PC-9 (cell line): ENCODE results near the gene SMAD1. TPM values are rescaled to one million over a fixed set of nuclear protein-coding genes. Genes with fewer than 3 reads are reported as not detected.

Experiments used
- BruUV-seq: library from RNA; stranded (reverse); fragments of 400-500 nt; replicated peaks from 2 replicates; lab custom pipeline; 2021; lab: Mats Ljungman, UMichigan
- CTCF ChIA-PET: fragments of 300-600 bp; sonication (Branson Sonifier 250); formaldehyde crosslinking; loops from one replicate; lab custom pipeline; 2022; ENCODE audit warnings: antibody characterized with exemption; lab: Charles Lee
- POLR2A ChIA-PET: fragments of 300-600 bp; sonication (Branson Sonifier 250); formaldehyde crosslinking; loops from one replicate; lab custom pipeline; 2022; ENCODE audit warnings: antibody characterized with exemption; ENCODE audit not compliant: unreplicated experiment; lab: Charles Lee
- DNase-seq, 2 experiments: peaks; one replicate each; pipeline versions ENCODE4 v3.0.0 to v3.0.0-alpha.2; 2015 to 2022; ENCODE audit warnings: mixed read lengths in 1 of 2
- H2AFZ ChIP-seq: fragments of 200-600 bp; sonication (generic); 2 replicates; pipeline ENCODE4 v1.8.1; 2017; ENCODE audit warnings: antibody characterized with exemption
- H3F3A ChIP-seq: fragments of 200-600 bp; sonication (generic); 2 replicates; pipeline ENCODE4 v1.8.1; 2017; ENCODE audit warnings: antibody characterized with exemption, mild to moderate bottlenecking, low read depth; ENCODE audit not compliant: insufficient read depth
- H3K27ac ChIP-seq: fragments of 200-600 bp; sonication (generic); 2 replicates; pipeline ENCODE4 v1.6.1; 2016; ENCODE audit warnings: mixed run types
- H3K27me3 ChIP-seq: fragments of 200-600 bp; sonication (generic); 2 replicates; pipeline ENCODE4 v1.6.1; 2016; ENCODE audit warnings: low read depth, mixed run types; ENCODE audit not compliant: insufficient read depth
- H3K36me3 ChIP-seq: fragments of 200-600 bp; sonication (generic); 2 replicates; pipeline ENCODE4 v1.6.1; 2016; ENCODE audit warnings: low read depth, mixed run types
- H3K4me1 ChIP-seq: fragments of 200-600 bp; sonication (generic); replicated peaks from 2 replicates; pipeline ENCODE4 v1.6.1; 2016; ENCODE audit warnings: mixed run types; ENCODE audit not compliant: insufficient read depth
- H3K4me2 ChIP-seq: fragments of 200-600 bp; sonication (generic); 2 replicates; pipeline ENCODE4 v1.6.1; 2017; ENCODE audit warnings: mixed run types
- H3K4me3 ChIP-seq: fragments of 200-600 bp; sonication (generic); 2 replicates; pipeline ENCODE4 v1.6.1; 2016; ENCODE audit warnings: mixed run types
- H3K79me2 ChIP-seq: fragments of 200-600 bp; sonication (generic); 2 replicates; pipeline ENCODE4 v1.6.1; 2017; ENCODE audit warnings: low read depth, mixed run types
- H3K9me2 ChIP-seq: fragments of 200-600 bp; sonication (generic); 2 replicates; pipeline ENCODE4 v1.8.1; 2017; ENCODE audit warnings: mild to moderate bottlenecking; ENCODE audit not compliant: insufficient read depth
- H3K9me3 ChIP-seq: fragments of 200-600 bp; sonication (generic); 2 replicates; pipeline ENCODE4 v1.8.1; 2016; ENCODE audit warnings: low read depth; ENCODE audit not compliant: insufficient read depth
- H4K20me1 ChIP-seq: fragments of 200-600 bp; sonication (generic); 2 replicates; pipeline ENCODE4 v1.8.1; 2017; ENCODE audit not compliant: insufficient read depth
- EZH2 ChIP-seq: fragments of 200-600 bp; sonication (generic); IDR thresholded peaks from 2 replicates; pipeline ENCODE4 v1.8.0; 2017; ENCODE audit warnings: antibody characterized with exemption, low read depth
- intact Hi-C: fragments of 100-400 bp; cut with micrococcal nuclease; formaldehyde crosslinking; loops from one replicate; pipeline ENCODE4 v1.10.0; 2022; ENCODE audit not compliant: unreplicated experiment
- total RNA-seq: library from RNA; stranded (reverse); gene quantifications from 2 replicates; pipeline ENCODE4 v1.2.3, GENCODE V29; 2021
- TF ChIP-seq, protein P1 (sequence below): fragments of 200-600 bp; sonication (generic); conservative IDR thresholded peaks from 2 replicates; pipeline ENCODE4 v1.6.1; 2017; ENCODE audit warnings: mixed run types, antibody characterized with exemption, mild to moderate bottlenecking, moderate library complexity

The SMAD1 gene
- total RNA-seq, 1 experiment from 2014 or later, result 15.1 TPM

DNA sequence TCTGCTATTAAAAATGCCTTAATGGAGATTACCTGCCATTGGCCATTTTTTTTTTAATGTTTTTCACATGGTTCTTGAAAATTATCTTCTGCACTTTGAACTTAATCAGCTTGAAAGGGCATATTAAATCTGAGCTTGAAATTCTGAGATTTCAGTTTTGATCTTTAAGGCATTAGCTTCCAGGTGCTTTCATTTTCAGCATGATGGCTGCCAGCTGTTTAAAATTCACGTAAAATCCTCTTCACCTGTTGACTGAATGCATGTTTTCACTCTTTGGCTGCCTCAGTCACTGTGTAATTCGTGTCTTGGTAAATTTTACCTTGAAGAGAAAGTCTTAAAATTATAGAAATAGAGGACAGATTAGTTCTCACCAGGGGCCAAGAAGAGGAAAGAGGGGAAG is 39.6 kb downstream of the SMAD1 start:
- Histone ChIP-seq H3K4me2 (no peak overlapping the region), H3K79me2 (no peaks in the 10 kb centered on the region), H3K4me3 (no peak overlapping the region), H2AFZ (no peak overlapping the region), H3K36me3 (no peaks in the 10 kb centered on the region), H3K9me3 (no peaks in the 10 kb centered on the region), H3K9me2 (no peaks in the 10 kb centered on the region), H3K27ac (no peak overlapping the region), H3F3A (no peaks in the 10 kb centered on the region), H3K27me3 (no peaks in the 10 kb centered on the region), H3K4me1 (no peaks in the 10 kb centered on the region), H4K20me1 (no peaks in the 10 kb centered on the region)
- ChIA-PET CTCF (no interaction called here), POLR2A (no interaction called here)
- DNase-seq, result no peak
- no peak for TF ChIP-seq EZH2
- TF ChIP-seq, protein P1, sequence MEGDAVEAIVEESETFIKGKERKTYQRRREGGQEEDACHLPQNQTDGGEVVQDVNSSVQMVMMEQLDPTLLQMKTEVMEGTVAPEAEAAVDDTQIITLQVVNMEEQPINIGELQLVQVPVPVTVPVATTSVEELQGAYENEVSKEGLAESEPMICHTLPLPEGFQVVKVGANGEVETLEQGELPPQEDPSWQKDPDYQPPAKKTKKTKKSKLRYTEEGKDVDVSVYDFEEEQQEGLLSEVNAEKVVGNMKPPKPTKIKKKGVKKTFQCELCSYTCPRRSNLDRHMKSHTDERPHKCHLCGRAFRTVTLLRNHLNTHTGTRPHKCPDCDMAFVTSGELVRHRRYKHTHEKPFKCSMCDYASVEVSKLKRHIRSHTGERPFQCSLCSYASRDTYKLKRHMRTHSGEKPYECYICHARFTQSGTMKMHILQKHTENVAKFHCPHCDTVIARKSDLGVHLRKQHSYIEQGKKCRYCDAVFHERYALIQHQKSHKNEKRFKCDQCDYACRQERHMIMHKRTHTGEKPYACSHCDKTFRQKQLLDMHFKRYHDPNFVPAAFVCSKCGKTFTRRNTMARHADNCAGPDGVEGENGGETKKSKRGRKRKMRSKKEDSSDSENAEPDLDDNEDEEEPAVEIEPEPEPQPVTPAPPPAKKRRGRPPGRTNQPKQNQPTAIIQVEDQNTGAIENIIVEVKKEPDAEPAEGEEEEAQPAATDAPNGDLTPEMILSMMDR, result no peak
- no TSS peak for BruUV-seq
- intact Hi-C loops, result no loop called here

DNA sequence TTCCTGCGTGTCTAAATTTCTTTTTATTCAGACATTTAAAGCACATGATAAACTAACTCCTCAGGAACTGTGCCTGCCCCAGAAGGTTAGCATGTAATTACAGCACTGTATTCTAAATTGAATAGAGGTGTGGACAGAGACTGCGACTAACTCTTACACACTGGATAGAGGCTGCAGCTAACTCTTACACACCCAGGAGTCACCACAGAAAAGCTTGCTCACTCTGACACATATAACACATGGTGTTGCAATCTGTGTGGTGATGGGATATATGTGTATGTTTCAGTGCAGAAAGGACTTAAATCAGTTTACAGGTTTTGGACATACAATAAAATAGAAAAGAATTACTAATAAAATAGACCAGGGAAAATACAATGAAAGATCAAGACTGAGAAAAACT is 41.5 kb downstream of the SMAD1 start:
- H4K20me1 ChIP-seq, result no peaks in the 10 kb centered on the region
- H3K4me2 ChIP-seq, result no peak overlapping the region
- H3K27ac ChIP-seq, result no peak overlapping the region
- H3F3A ChIP-seq, result no peaks in the 10 kb centered on the region
- ChIA-PET CTCF (no interaction called here), POLR2A (no interaction called here)
- BruUV-seq, result no TSS peak
- H3K9me2 ChIP-seq, result no peaks in the 10 kb centered on the region
- H3K27me3 ChIP-seq, result no peaks in the 10 kb centered on the region
- no peaks in the 10 kb centered on the region for H3K79me2 ChIP-seq
- TF ChIP-seq, protein P1, result no peak
- no peak for TF ChIP-seq EZH2
- no peak overlapping the region for H3K4me3 ChIP-seq
- DNase-seq, result no peak
- no peak overlapping the region for H2AFZ ChIP-seq
- no peaks in the 10 kb centered on the region for H3K9me3 ChIP-seq
- intact Hi-C loops, result no loop called here
- no peaks in the 10 kb centered on the region for H3K4me1 ChIP-seq
- H3K36me3 ChIP-seq, result no peaks in the 10 kb centered on the region

DNA sequence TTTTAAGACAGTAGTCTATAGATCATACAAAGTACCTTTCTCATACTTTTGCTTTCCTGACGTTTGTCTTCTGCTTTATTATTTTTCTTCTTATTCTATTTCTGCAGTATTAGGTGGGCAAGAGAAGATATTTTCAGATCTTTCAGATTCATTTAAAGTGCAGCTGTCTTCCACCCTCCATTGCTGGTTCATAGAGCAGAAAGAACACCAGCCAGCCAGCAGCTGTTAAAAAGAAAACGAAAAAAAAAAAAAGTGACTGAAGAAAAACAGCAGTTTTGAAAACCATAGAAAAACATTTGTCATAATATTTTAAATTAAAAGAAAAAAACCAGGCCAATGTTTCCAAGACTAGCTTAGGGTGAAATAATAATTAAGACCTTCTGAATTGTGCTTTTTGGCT is 42.9 kb downstream of the SMAD1 start:
- no peak overlapping the region for H3K4me2 ChIP-seq
- no peaks in the 10 kb centered on the region for H3K9me2 ChIP-seq
- no peaks in the 10 kb centered on the region for H3K4me1 ChIP-seq
- no peak overlapping the region for H2AFZ ChIP-seq
- no peaks in the 10 kb centered on the region for H3K79me2 ChIP-seq
- no peaks in the 10 kb centered on the region for H4K20me1 ChIP-seq
- no TSS peak for BruUV-seq
- ChIA-PET CTCF (no interaction called here), POLR2A (interaction anchor here (0.6 kb wide), 1 partner anchor 19 kb away, joined by 5 read pairs; no protein-coding TSS in a partner anchor)
- no peak overlapping the region for H3K27ac ChIP-seq
- no peaks in the 10 kb centered on the region for H3K9me3 ChIP-seq
- H3K36me3 ChIP-seq, result no peaks in the 10 kb centered on the region
- H3F3A ChIP-seq, result no peaks in the 10 kb centered on the region
- intact Hi-C loops, result no loop called here
- H3K27me3 ChIP-seq, result no peaks in the 10 kb centered on the region
- H3K4me3 ChIP-seq, result no peak overlapping the region
- DNase-seq, result no peak
- no peak for TF ChIP-seq EZH2
- TF ChIP-seq, protein P1, result no peak
